Measurements from ENCODE around the gene ACTR1B.
A peak's percentile ranks its signal among the peaks of the same experiment; 100 is the strongest.
"Not testable (repeated sequence)": the region's sequence is repeated elsewhere in the genome, so short reads cannot be mapped to it uniquely, and the experiment has no call there.

ACTR1B gene

GRCh38 chr2:97688062-97688827, 24.4 kb upstream of the ACTR1B start:
- DNase-seq, result no peak

GRCh38 chr2:97687235-97687634, 23.4 kb upstream of the ACTR1B start:
- DNase-seq, result not testable (repeated sequence)

- no peak for DNase-seq
Observed at GRCh38 chr2:97678298-97678697, 14.5 kb upstream of the ACTR1B start.

- DNase-seq, result no peak
Observed at GRCh38 chr2:97677480-97677879, 13.6 kb upstream of the ACTR1B start.

GRCh38 chr2:97676620-97677019, 12.8 kb upstream of the ACTR1B start:
- no peak for DNase-seq

- DNase-seq, result no peak
Observed at GRCh38 chr2:97675430-97676113, 11.7 kb upstream of the ACTR1B start.

GRCh38 chr2:97673915-97674283, 10.1 kb upstream of the ACTR1B start:
- no peak for DNase-seq

GRCh38 chr2:97673182-97673914, 9.5 kb upstream of the ACTR1B start:
- no peak for DNase-seq

- not testable (repeated sequence) for DNase-seq
Observed at GRCh38 chr2:97672606-97673140, 8.8 kb upstream of the ACTR1B start.

GRCh38 chr2:97671526-97671925, 7.7 kb upstream of the ACTR1B start:
- no peak for DNase-seq

GRCh38 chr2:97670471-97670870, 6.6 kb upstream of the ACTR1B start:
- no peak for DNase-seq

GRCh38 chr2:97669448-97669847, 5.6 kb upstream of the ACTR1B start, which contains the start of gene C2orf92:
TSS of gene C2orf92 (plus strand) at chr2:97669713. CDS start at chr2:97669789, 76 bp downstream.
- no peak for DNase-seq

- no peak for DNase-seq
Observed at GRCh38 chr2:97664636-97664970, 759 bp upstream of the ACTR1B start.

GRCh38 chr2:97663626-97663961, 250 bp downstream of the ACTR1B start:
- no peak for DNase-seq

GRCh38 chr2:97662895-97663625, 784 bp downstream of the ACTR1B start:
- DNase-seq, result peak; percentile 58

GRCh38 chr2:97662386-97662894, 1.4 kb downstream of the ACTR1B start:
- no peak for DNase-seq

- no peak for DNase-seq
Observed at GRCh38 chr2:97661927-97662326, 1.9 kb downstream of the ACTR1B start.

GRCh38 chr2:97660775-97661389, 3.0 kb downstream of the ACTR1B start:
- DNase-seq, result no peak

GRCh38 chr2:97660044-97660774, 3.6 kb downstream of the ACTR1B start:
- no peak for DNase-seq

- no peak for DNase-seq
Observed at GRCh38 chr2:97659256-97660043, 4.4 kb downstream of the ACTR1B start.
